ENCODE measurements around the gene ACSF3. TPM values are rescaled to one million over a fixed set of nuclear protein-coding genes. Genes with fewer than 3 reads are reported as not detected.

The ACSF3 gene
- total and polyA plus RNA-seq, 2 of the 4 experiments (the other 2 are of a cell fraction) = 9.5 to 14.2 TPM

DNA sequence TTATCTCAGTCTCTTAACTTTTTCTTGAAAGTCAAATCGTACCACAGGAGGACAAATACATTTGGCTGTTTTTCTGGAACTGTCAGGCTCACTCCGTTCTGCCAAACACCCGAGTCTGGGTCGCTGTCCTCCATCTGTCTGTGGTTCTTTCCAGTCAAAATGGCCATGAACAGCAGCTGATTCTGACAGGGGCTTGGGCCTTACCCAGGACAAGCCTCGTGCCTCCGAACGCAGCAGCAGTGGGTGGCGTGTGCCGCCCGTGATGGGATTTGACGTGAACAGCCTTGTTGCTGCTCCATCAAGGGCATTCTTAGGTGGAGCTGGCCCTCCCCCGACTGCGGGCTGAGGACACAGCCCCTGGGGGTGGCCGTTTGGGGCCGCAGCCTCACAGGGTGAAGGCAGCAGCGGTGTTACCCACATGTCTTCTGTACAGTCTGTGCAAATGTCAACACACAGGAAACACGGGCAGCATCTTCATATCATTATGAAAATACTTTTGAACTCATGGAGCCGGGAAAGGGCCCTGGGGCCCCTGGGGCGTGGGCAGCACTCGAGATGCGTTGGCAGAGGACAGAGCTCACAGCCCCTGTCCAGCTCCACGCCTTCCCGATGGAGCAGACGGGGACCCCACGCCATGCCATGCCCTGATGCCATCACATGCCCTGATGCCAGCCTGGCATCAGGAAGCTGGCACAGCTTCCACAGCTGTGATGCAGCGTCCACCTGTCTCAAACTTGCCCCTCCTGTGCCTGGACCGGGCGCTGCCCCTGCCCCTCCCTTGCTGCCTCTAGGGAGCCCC, 8.6 kb upstream of the ACSF3 start:
- BruUV-seq (replicated peaks) = no TSS peak
- TF ChIP-seq FOS (IDR thresholded peaks at IDR 0.05; ENCODE audit: low read depth, low read length) (no peak), CHD1 (IDR thresholded peaks at IDR 0.05; ENCODE audit: low read depth, low read length) (no peak), POLR2A (IDR thresholded peaks at IDR 0.05; ENCODE audit: low read depth, low read length) (no peak), RAD21 (IDR thresholded peaks at IDR 0.05; ENCODE audit: low read length) (no peak), SMC3 (IDR thresholded peaks at IDR 0.05; ENCODE audit: low read depth, low read length) (no peak), CEBPB (IDR thresholded peaks at IDR 0.05; ENCODE audit: low read depth, low read length) (no peak), RCOR1 (IDR thresholded peaks at IDR 0.05; ENCODE audit: insufficient replicate concordance, low read length) (no peak), MAFK (IDR thresholded peaks at IDR 0.05; ENCODE audit: low read depth, low read length) (no peak), RFX5 (IDR thresholded peaks at IDR 0.05; ENCODE audit: low read depth, low read length) (no peak), MAZ (IDR thresholded peaks at IDR 0.05; ENCODE audit: borderline replicate concordance, low read depth, low read length) (no peak), BHLHE40 (IDR thresholded peaks at IDR 0.05; ENCODE audit: low read depth, low read length) (no peak), NFE2L2 (IDR thresholded peaks at IDR 0.05; ENCODE audit: low read depth, low read length) (no peak), MXI1 (IDR thresholded peaks at IDR 0.05; ENCODE audit: borderline replicate concordance, low read depth, low read length) (no peak)
- TF ChIP-seq, protein P1, sequence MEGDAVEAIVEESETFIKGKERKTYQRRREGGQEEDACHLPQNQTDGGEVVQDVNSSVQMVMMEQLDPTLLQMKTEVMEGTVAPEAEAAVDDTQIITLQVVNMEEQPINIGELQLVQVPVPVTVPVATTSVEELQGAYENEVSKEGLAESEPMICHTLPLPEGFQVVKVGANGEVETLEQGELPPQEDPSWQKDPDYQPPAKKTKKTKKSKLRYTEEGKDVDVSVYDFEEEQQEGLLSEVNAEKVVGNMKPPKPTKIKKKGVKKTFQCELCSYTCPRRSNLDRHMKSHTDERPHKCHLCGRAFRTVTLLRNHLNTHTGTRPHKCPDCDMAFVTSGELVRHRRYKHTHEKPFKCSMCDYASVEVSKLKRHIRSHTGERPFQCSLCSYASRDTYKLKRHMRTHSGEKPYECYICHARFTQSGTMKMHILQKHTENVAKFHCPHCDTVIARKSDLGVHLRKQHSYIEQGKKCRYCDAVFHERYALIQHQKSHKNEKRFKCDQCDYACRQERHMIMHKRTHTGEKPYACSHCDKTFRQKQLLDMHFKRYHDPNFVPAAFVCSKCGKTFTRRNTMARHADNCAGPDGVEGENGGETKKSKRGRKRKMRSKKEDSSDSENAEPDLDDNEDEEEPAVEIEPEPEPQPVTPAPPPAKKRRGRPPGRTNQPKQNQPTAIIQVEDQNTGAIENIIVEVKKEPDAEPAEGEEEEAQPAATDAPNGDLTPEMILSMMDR (conservative IDR thresholded peaks at IDR 0.05; ENCODE audit: low read depth, low read length) = no peak
- TF ChIP-seq, protein P2, sequence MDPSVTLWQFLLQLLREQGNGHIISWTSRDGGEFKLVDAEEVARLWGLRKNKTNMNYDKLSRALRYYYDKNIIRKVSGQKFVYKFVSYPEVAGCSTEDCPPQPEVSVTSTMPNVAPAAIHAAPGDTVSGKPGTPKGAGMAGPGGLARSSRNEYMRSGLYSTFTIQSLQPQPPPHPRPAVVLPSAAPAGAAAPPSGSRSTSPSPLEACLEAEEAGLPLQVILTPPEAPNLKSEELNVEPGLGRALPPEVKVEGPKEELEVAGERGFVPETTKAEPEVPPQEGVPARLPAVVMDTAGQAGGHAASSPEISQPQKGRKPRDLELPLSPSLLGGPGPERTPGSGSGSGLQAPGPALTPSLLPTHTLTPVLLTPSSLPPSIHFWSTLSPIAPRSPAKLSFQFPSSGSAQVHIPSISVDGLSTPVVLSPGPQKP (IDR thresholded peaks at IDR 0.05; ENCODE audit: borderline replicate concordance, low read depth, low read length) = no peak

More for the DNA sequence above, 8.6 kb upstream of the ACSF3 start:
- Histone ChIP-seq H2AFZ (replicated peaks; ENCODE audit: low read length, poor library complexity) (no peak overlapping the region), H4K5ac (ENCODE audit: low read depth, low read length) (no peak overlapping the region), H2BK5ac (ENCODE audit: low read depth, low read length, poor library complexity, severe bottlenecking) (no peak overlapping the region), H3K27ac (ENCODE audit: insufficient read depth, low read length) (no peak overlapping the region), H4K8ac (ENCODE audit: low read depth in 2 of 2, low read length in 2 of 2) (no peak overlapping the region), H3K4me3 (ENCODE audit: insufficient read depth, low read depth, low read length) (no peak overlapping the region), H3K9me3 (ENCODE audit: control insufficient read depth, insufficient read depth, low read length) (peaks cover 3% of the 10 kb centered on the region; the same call in 1 of the 2 replicates), H3K4ac (ENCODE audit: low read depth, low read length) (no peak overlapping the region), H3K36me3 (ENCODE audit: control insufficient read depth, insufficient read depth, low read length) (no peaks in the 10 kb centered on the region), H3K56ac (ENCODE audit: extremely low read depth, insufficient read depth, low read length) (no peak overlapping the region), H2AK9ac (replicated peaks; ENCODE audit: low read depth, low read length, poor library complexity) (no peak overlapping the region), H2BK20ac (ENCODE audit: low read depth, low read length) (no peak overlapping the region), H2AK5ac (ENCODE audit: low read depth, low read length) (no peak overlapping the region), H3K9ac (ENCODE audit: low read depth, low read length) (no peak overlapping the region), H4K20me1 (ENCODE audit: insufficient read depth, low read length) (no peaks in the 10 kb centered on the region), H2BK120ac (ENCODE audit: low read depth, low read length) (no peak overlapping the region), H2BK15ac (ENCODE audit: low read depth, low read length) (no peak overlapping the region), H3K79me1 (ENCODE audit: low read depth in 1 of 2, low read length in 2 of 2) (no peaks in the 10 kb centered on the region), H3K14ac (replicated peaks; ENCODE audit: low read depth, low read length) (no peak overlapping the region), H4K91ac (ENCODE audit: insufficient read depth, low read depth, low read length) (no peak overlapping the region), H3K18ac (ENCODE audit: low read depth, low read length) (no peak overlapping the region), H3K9me1 (ENCODE audit: insufficient read depth, low read length) (no peaks in the 10 kb centered on the region), H3K27me3 (ENCODE audit: control insufficient read depth, insufficient read depth, low read length) (peaks cover 48% of the 10 kb centered on the region), H3K4me1 (ENCODE audit: control insufficient read depth, insufficient read depth, low read length) (no peaks in the 10 kb centered on the region), H3K4me2 (ENCODE audit: low read depth, low read length) (no peak overlapping the region), H3K23ac (ENCODE audit: low read depth, low read length) (no peak overlapping the region)
- DNase-seq (no peak), ATAC-seq (ENCODE audit: low read depth) (no peak)
- dilution Hi-C loops (cut with HindIII; ENCODE audit: low sequenced_read_pairs, unreplicated experiment) = no loop called here
- ChIA-PET CTCF (no interaction called here), POLR2A (ENCODE audit: unreplicated experiment) (interaction anchor here (1.4 kb wide), 1 partner anchor 8 kb away, joined by 6 read pairs; the partner anchor contains the start of gene ACSF3)
- 50% methylated on average over 23 of the region's 28 CpGs; no CpG with 5 or more reads in 1 of the 2 experiments for WGBS, 2 experiments (ENCODE audit: extremely low coverage in 2 of 2, insufficient read length in 1 of 2)
- in situ Hi-C loops (cut with MboI; ENCODE audit: low sequenced_read_pairs) = no loop called here
- intact Hi-C loops (cut with micrococcal nuclease) = no loop called here
